GM12878 (cell line): ENCODE results near the gene SPDYC. TPM values are rescaled to one million over a fixed set of nuclear protein-coding genes. Genes with fewer than 3 reads are reported as not detected.
A peak's percentile ranks its signal among the peaks of the same experiment; 100 is the strongest.
"Not testable (repeated sequence)": the region's sequence is repeated elsewhere in the genome, so short reads cannot be mapped to it uniquely, and the experiment has no call there.

Source experiments
- ATAC-seq: fragments of 200-7000 bp; cut with Tn5 transposase; 3 replicates; pipeline ENCODE4 v1.9.1; 2020; ENCODE audit warnings: mild to moderate bottlenecking, moderate library complexity
- BruUV-seq: library from RNA; stranded (reverse); fragments of 400-500 nt; replicated peaks from 2 replicates; lab custom pipeline; 2021; lab: Mats Ljungman, UMichigan
- CTCF ChIA-PET: fragments of 300-600 bp; sonication (Branson Sonifier 250); formaldehyde crosslinking; extraction: SDS; loops from one replicate; lab custom pipeline; 2021; ENCODE audit warnings: inconsistent platforms; lab: Yijun Ruan, JAX
- POLR2A ChIA-PET: fragments of 350-600 bp; formaldehyde crosslinking; extraction: SDS; loops from one replicate; lab custom pipeline; 2021; ENCODE audit warnings: inconsistent platforms; lab: Charles Lee
- RAD21 ChIA-PET: fragments of 300-600 bp; sonication (Branson Sonifier 250); formaldehyde crosslinking; loops from one replicate; lab custom pipeline; 2023; ENCODE audit warnings: antibody characterized with exemption; ENCODE audit not compliant: unreplicated experiment; lab: Charles Lee
- SMC1A ChIA-PET: fragments of 300-600 bp; sonication (Branson Sonifier 250); formaldehyde crosslinking; loops from one replicate; lab custom pipeline; 2023; ENCODE audit not compliant: unreplicated experiment, uncharacterized antibody; lab: Charles Lee
- DNase-seq: peaks from one replicate; pipeline ENCODE4 v3.0.0-alpha.2; 2011; ENCODE audit warnings: low read depth, low spot score
- FAIRE-seq: peaks from 3 replicates; lab custom pipeline; 2011; peaks lifted over from hg19 to GRCh38; lab: Jason Lieb, UNC
- H2AFZ ChIP-seq: 2 replicates; pipeline ENCODE4 v1.6.0; 2011; ENCODE audit warnings: low read depth, low read length, control low read depth; ENCODE audit not compliant: control insufficient read depth
- H3K27ac ChIP-seq: 2 replicates; pipeline ENCODE4 v1.5.1; 2011; ENCODE audit warnings: control low read depth; ENCODE audit not compliant: control insufficient read depth, insufficient read depth
- H3K27me3 ChIP-seq, 2 experiments: replicated peaks in 1 of 2; 2 replicates each; pipeline versions ENCODE4 v1.6.0 to v1.6.1; 2011; ENCODE audit warnings: low read length in 1 of 2; ENCODE audit not compliant: control insufficient read depth in 2 of 2, insufficient read depth in 2 of 2
- H3K36me3 ChIP-seq, 2 experiments: 2 replicates each; pipeline ENCODE4 v1.5.1; 2011; ENCODE audit warnings: low read length in 1 of 2; ENCODE audit not compliant: control insufficient read depth in 2 of 2, insufficient read depth in 2 of 2
- H3K4me1 ChIP-seq: 2 replicates; pipeline ENCODE4 v1.6.1; 2011; ENCODE audit warnings: mild to moderate bottlenecking, low read length, moderate library complexity, mixed read lengths; ENCODE audit not compliant: control insufficient read depth, insufficient read depth
- H3K4me2 ChIP-seq: 2 replicates; pipeline ENCODE4 v1.6.0; 2011; ENCODE audit warnings: control low read depth; ENCODE audit not compliant: control insufficient read depth, insufficient read depth
- H3K4me3 ChIP-seq: fragments of 200-600 bp; sonication (generic); 2 replicates; pipeline ENCODE4 v1.5.1; 2016
- H3K79me2 ChIP-seq: 2 replicates; pipeline ENCODE4 v1.6.0; 2011; ENCODE audit warnings: low read length; ENCODE audit not compliant: control insufficient read depth, insufficient read depth
- H3K9ac ChIP-seq: 2 replicates; pipeline ENCODE4 v1.8.0; 2011; ENCODE audit warnings: low read length, control low read depth, mixed read lengths; ENCODE audit not compliant: control insufficient read depth, insufficient read depth
- H3K9me3 ChIP-seq: replicated peaks from 3 replicates; pipeline ENCODE4 v1.5.1; 2011; ENCODE audit warnings: mild to moderate bottlenecking, low read length; ENCODE audit not compliant: control insufficient read depth, insufficient read depth
- H4K20me1 ChIP-seq: 2 replicates; pipeline ENCODE4 v1.6.0; 2011; ENCODE audit not compliant: control insufficient read depth, insufficient read depth
- CREM ChIP-seq: IDR thresholded peaks from 2 replicates; pipeline ENCODE4 v1.6.1; 2014; ENCODE audit warnings: antibody characterized with exemption, low read depth
- EP300 ChIP-seq, 2 experiments: fragments of 150-350 bp in 1 of 2; IDR thresholded peaks; 2 replicates each; pipeline ENCODE4 v1.6.1; 2011 to 2012; ENCODE audit warnings: low read depth in 2 of 2, low read length in 2 of 2, borderline replicate concordance in 1 of 2, improper control_type of control experiment in 1 of 2, inconsistent platforms in 1 of 2; ENCODE audit not compliant: control insufficient read depth in 1 of 2
- JUNB ChIP-seq: IDR thresholded peaks from 2 replicates; pipeline ENCODE4 v1.6.1; 2016; ENCODE audit warnings: antibody characterized with exemption, mild to moderate bottlenecking
- PAX5 ChIP-seq: IDR thresholded peaks from 2 replicates; pipeline ENCODE4 v1.6.1; 2011; ENCODE audit warnings: low read depth, low read length, borderline replicate concordance
- POU2F2 ChIP-seq: IDR thresholded peaks from 3 replicates; pipeline ENCODE4 v1.6.1; 2011; ENCODE audit warnings: low read depth, mild to moderate bottlenecking, low read length, borderline replicate concordance
- TCF12 ChIP-seq: IDR thresholded peaks from 2 replicates; pipeline ENCODE4 v1.6.1; 2011; ENCODE audit warnings: low read depth, mild to moderate bottlenecking, low read length
- ZNF384 ChIP-seq: IDR thresholded peaks from 2 replicates; pipeline ENCODE4 v1.6.1; 2012; ENCODE audit warnings: low read depth, mild to moderate bottlenecking, low read length, improper control_type of control experiment, borderline replicate concordance
- WGBS: methylation state at CpG from one replicate; pipeline ENCODE4 v1.1.6; 2016; ENCODE audit warnings: low lambda C conversion rate; ENCODE audit not compliant: insufficient replicate concordance, insufficient coverage; ENCODE audit errors: missing lambda C conversion rate; 5-methylcytosine and 5-hydroxymethylcytosine counted together
- in situ Hi-C: fragments of 300-500 bp; cut with MboI; formaldehyde crosslinking; loops from 9 replicates; pipeline ENCODE4 v1.14.3; 2018; ENCODE audit warnings: mixed read lengths
- intact Hi-C: fragments of 100-400 bp; cut with micrococcal nuclease; formaldehyde crosslinking; loops from one replicate; pipeline ENCODE4 v1.14.2; 2022; ENCODE audit not compliant: unreplicated experiment
- polyA plus RNA-seq, 11 experiments: library from polyadenylated mRNA; depleted of rRNA in 4 of 11; unstranded in 6 of 11; stranded (reverse) in 5 of 11; fragments of >200 nt; fragmentation: Nextera tagmentation in 4 of 11; fragmentation: Illumina TruSeq in 1 of 11; extraction: Ambion mirVana in 4 of 11; extraction: Trizol in 1 of 11; gene quantifications; 1 replicate in 1 of 11; 2 replicates in 10 of 11; pipeline versions ENCODE4 v1.2.1 to v1.2.3, GENCODE V29; 2011 to 2016; ENCODE audit warnings: inconsistent platforms in 2 of 11, missing spikeins in 2 of 11, low read depth in 1 of 11
- total RNA-seq, 4 experiments: library from RNA; depleted of rRNA in 3 of 4; stranded (reverse); fragments of >200 nt in 3 of 4; fragmentation: Illumina TruSeq in 1 of 4; extraction: Trizol in 1 of 4; gene quantifications; 2 replicates each; pipeline versions ENCODE4 v1.2.1 to v1.2.3, GENCODE V29; 2013 to 2021
- TF ChIP-seq, protein P1 (sequence below), 3 experiments: IDR thresholded peaks in 2 of 3; conservative IDR thresholded peaks in 1 of 3; 2 replicates each; pipeline ENCODE4 v1.5.1; 2011; ENCODE audit warnings: low read depth in 3 of 3, low read length in 3 of 3, mild to moderate bottlenecking in 3 of 3, control low read depth in 2 of 3, moderate library complexity in 2 of 3, inconsistent platforms in 1 of 3, mixed read lengths in 1 of 3; ENCODE audit not compliant: control insufficient read depth in 2 of 3, insufficient read depth in 1 of 3; ENCODE audit errors: extremely low read depth in 1 of 3
- TF ChIP-seq, protein P2 (sequence below): fragments of 450-650 bp; IDR thresholded peaks from 2 replicates; pipeline ENCODE4 v1.6.1; 2017; ENCODE audit warnings: low read depth, mild to moderate bottlenecking, moderate library complexity

Gene SPDYC
- total and polyA plus RNA-seq, 10 of the 15 experiments (the other 5 are each of a cell fraction or from before 2014, with no cell fraction given) = not detected

DNA sequence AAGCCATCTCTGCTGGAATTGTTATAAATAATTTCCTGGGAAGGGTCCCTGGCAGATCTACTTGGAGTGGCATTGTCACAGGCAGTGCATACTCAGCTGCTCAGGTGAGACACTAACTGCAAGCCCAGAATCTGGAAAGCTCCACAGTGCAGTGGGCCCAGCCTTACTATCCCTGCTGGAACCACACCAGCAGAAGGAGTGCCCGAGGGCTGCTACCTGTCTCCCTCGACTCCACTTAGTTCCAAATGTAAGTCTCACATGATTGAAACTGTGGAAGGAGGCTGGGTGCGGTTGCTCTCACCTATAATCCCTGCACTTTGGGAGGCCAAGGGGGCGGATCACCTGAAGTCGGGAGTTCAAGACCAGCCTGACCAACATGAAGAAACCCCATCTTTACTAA is 21.4 kb upstream of the SPDYC start:
- no peak for DNase-seq
- Histone ChIP-seq H4K20me1 (no peaks in the 10 kb centered on the region), H3K9me3 (no peaks in the 10 kb centered on the region)
- CTCF ChIA-PET = interaction anchor here (1.0 kb wide), 1 partner anchor 9 kb away, joined by 4 read pairs; no protein-coding TSS in a partner anchor
- no peak for TF ChIP-seq TCF12
- TF ChIP-seq, protein P1, sequence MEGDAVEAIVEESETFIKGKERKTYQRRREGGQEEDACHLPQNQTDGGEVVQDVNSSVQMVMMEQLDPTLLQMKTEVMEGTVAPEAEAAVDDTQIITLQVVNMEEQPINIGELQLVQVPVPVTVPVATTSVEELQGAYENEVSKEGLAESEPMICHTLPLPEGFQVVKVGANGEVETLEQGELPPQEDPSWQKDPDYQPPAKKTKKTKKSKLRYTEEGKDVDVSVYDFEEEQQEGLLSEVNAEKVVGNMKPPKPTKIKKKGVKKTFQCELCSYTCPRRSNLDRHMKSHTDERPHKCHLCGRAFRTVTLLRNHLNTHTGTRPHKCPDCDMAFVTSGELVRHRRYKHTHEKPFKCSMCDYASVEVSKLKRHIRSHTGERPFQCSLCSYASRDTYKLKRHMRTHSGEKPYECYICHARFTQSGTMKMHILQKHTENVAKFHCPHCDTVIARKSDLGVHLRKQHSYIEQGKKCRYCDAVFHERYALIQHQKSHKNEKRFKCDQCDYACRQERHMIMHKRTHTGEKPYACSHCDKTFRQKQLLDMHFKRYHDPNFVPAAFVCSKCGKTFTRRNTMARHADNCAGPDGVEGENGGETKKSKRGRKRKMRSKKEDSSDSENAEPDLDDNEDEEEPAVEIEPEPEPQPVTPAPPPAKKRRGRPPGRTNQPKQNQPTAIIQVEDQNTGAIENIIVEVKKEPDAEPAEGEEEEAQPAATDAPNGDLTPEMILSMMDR (IDR thresholded peaks at IDR 0.05 in 2 of 3, conservative IDR thresholded peaks at IDR 0.05 in 1 of 3; ENCODE audit: control insufficient read depth in 2 of 3, extremely low read depth in 1 of 3, insufficient read depth in 1 of 3, low read depth in 3 of 3, low read length in 3 of 3) = no peak
- TF ChIP-seq PAX5 = no peak
- TF ChIP-seq, protein P2, sequence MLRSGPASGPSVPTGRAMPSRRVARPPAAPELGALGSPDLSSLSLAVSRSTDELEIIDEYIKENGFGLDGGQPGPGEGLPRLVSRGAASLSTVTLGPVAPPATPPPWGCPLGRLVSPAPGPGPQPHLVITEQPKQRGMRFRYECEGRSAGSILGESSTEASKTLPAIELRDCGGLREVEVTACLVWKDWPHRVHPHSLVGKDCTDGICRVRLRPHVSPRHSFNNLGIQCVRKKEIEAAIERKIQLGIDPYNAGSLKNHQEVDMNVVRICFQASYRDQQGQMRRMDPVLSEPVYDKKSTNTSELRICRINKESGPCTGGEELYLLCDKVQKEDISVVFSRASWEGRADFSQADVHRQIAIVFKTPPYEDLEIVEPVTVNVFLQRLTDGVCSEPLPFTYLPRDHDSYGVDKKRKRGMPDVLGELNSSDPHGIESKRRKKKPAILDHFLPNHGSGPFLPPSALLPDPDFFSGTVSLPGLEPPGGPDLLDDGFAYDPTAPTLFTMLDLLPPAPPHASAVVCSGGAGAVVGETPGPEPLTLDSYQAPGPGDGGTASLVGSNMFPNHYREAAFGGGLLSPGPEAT = no peak
- TF ChIP-seq ZNF384 = no peak
- no peak for TF ChIP-seq EP300 (IDR thresholded peaks at IDR 0.05; ENCODE audit: borderline replicate concordance in 1 of 2, control insufficient read depth in 1 of 2, low read depth in 2 of 2, low read length in 2 of 2)
- TF ChIP-seq JUNB = no peak
- TF ChIP-seq POU2F2 = no peak
- TF ChIP-seq CREM = no peak
- TF ChIP-seq, all 136 proteins: peak for 0
- no peak overlapping the region for H3K9ac ChIP-seq
- intact Hi-C loops = no loop called here
- in situ Hi-C loops = no loop called here
- ATAC-seq (no peak), FAIRE-seq (no peak)
- no peak overlapping the region for H2AFZ ChIP-seq
- H3K36me3 ChIP-seq = no peaks in the 10 kb centered on the region
- no TSS peak for BruUV-seq
- WGBS = 66% methylated on average over 5 of the region's 5 CpGs
- H3K4me3 ChIP-seq = no peak overlapping the region
- H3K27ac ChIP-seq = no peak overlapping the region
- RAD21 ChIA-PET = no interaction called here
- no peak overlapping the region for H3K4me2 ChIP-seq
- no peaks in the 10 kb centered on the region; a peak in 1 of 4 replicates for H3K27me3 ChIP-seq
- POLR2A ChIA-PET = interaction anchor here (2.2 kb wide), 1 partner anchor 13 kb away, joined by 9 read pairs; no protein-coding TSS in a partner anchor
- SMC1A ChIA-PET = interaction anchor here (2.7 kb wide), 1 partner anchor 13 kb away, joined by 9 read pairs; no protein-coding TSS in a partner anchor
- H3K4me1 ChIP-seq = peaks cover 29% of the 10 kb centered on the region
- H3K79me2 ChIP-seq = no peaks in the 10 kb centered on the region

DNA sequence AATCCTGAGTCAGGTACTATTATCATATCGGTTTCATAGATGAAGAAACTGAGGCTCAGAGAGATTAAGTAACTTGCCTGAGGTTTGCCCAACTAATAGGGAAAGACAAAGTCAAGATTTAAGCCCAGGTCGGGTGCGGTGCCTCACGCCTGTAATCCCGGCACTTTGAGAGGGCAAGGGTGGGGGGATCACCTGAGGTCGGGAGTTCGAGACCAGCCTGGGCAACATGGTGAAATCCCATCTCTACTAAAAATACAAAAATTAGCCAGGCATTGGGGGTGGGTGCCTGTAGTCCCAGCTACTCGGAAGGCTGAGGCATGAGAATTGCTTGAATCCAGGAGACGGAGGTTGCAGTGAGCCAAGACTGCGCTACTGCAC is 19.9 kb upstream of the SPDYC start:
- H3K9ac ChIP-seq, H3K79me2 ChIP-seq, in situ Hi-C loops, RAD21 ChIA-PET, H3K9me3 ChIP-seq, H3K36me3 ChIP-seq, ATAC-seq, intact Hi-C loops, H3K27ac ChIP-seq, H3K4me3 ChIP-seq, H2AFZ ChIP-seq, DNase-seq, FAIRE-seq, BruUV-seq, H3K27me3 ChIP-seq, H4K20me1 ChIP-seq: not testable (repeated sequence)
- ChIA-PET POLR2A (interaction anchor here (0.6 kb wide), 1 partner anchor 13 kb away, joined by 5 read pairs; no protein-coding TSS in a partner anchor), SMC1A (interaction anchor here (0.6 kb wide), 1 partner anchor 17 kb away, joined by 3 read pairs; no protein-coding TSS in a partner anchor), CTCF (interaction anchor here (0.7 kb wide), 1 partner anchor 187 kb away, joined by 3 read pairs; no protein-coding TSS in a partner anchor)
- WGBS = 90% methylated on average over 10 of the region's 10 CpGs
- Histone ChIP-seq H3K4me1 (peaks cover 29% of the 10 kb centered on the region), H3K4me2 (peak overlapping the region; percentile 91)
